Nephron progenitor cell (in vitro differentiated cells): ENCODE results near the gene CARMIL1.

Experiments
- DNase-seq: peaks from one replicate; pipeline ENCODE4 v3.0.0; 2021
- H3K27ac Mint-ChIP-seq: 2 replicates; pipeline ENCODE4 v1.8.0; 2021; ENCODE audit warnings: mild to moderate bottlenecking, moderate library complexity, mixed read lengths
- H3K27me3 Mint-ChIP-seq: 2 replicates; pipeline ENCODE4 v1.8.0; 2021; ENCODE audit warnings: mild to moderate bottlenecking, low read depth, mixed read lengths; ENCODE audit not compliant: poor library complexity
- H3K36me3 Mint-ChIP-seq: 2 replicates; pipeline ENCODE4 v1.8.0; 2021; ENCODE audit warnings: low read depth, mixed read lengths
- H3K4me1 Mint-ChIP-seq: 2 replicates; pipeline ENCODE4 v1.8.0; 2021; ENCODE audit warnings: mixed read lengths
- H3K4me3 Mint-ChIP-seq: 2 replicates; pipeline ENCODE4 v1.8.0; 2021; ENCODE audit warnings: mild to moderate bottlenecking, moderate library complexity, mixed read lengths
- H3K9me3 Mint-ChIP-seq: 2 replicates; pipeline ENCODE4 v1.8.0; 2021; ENCODE audit warnings: mild to moderate bottlenecking, moderate library complexity, mixed read lengths
- CTCF ChIP-seq: fragments of 200-600 bp; sonication (generic); IDR thresholded peaks from 2 replicates; pipeline ENCODE4 v1.5.0; 2021; ENCODE audit warnings: antibody characterized with exemption

CARMIL1 gene

DNA sequence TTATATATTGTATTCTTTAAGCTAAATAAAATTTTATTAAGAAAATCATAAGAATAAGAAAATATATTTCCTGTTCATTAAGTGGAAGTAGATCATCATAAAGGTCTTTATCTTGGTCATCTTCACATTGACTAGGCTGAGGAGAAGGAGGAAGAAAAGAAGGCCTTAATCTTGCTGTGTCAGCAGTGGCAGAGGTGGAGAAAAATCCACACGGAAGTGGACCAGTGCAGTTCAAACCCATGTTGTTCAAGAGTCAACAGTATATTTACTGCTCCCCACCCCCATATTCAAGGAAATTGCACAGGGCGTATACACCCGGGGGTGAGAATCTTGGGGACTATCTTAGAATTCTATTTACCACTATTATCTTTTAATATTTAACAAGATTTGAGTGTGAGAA lies 194.3 kb downstream of the CARMIL1 start:
- peaks cover 10% of the 10 kb centered on the region for H3K36me3 Mint-ChIP-seq
- no peak overlapping the region for H3K4me3 Mint-ChIP-seq
- H3K27ac Mint-ChIP-seq: no peak overlapping the region
- no peaks in the 10 kb centered on the region for H3K27me3 Mint-ChIP-seq
- peaks cover 4% of the 10 kb centered on the region for H3K4me1 Mint-ChIP-seq
- no peak for TF ChIP-seq CTCF
- no peaks in the 10 kb centered on the region for H3K9me3 Mint-ChIP-seq
- no peak for DNase-seq

- TF ChIP-seq CTCF: no peak
- H3K9me3 Mint-ChIP-seq: no peaks in the 10 kb centered on the region
- H3K36me3 Mint-ChIP-seq: peaks cover 10% of the 10 kb centered on the region
- H3K4me1 Mint-ChIP-seq: peaks cover 4% of the 10 kb centered on the region
- H3K4me3 Mint-ChIP-seq: no peak overlapping the region
- no peak overlapping the region for H3K27ac Mint-ChIP-seq
- peaks cover 2% of the 10 kb centered on the region for H3K27me3 Mint-ChIP-seq
- no peak for DNase-seq
Observed at GRCh38 chr6:25476126-25476525, 197.0 kb downstream of the CARMIL1 start.

DNA sequence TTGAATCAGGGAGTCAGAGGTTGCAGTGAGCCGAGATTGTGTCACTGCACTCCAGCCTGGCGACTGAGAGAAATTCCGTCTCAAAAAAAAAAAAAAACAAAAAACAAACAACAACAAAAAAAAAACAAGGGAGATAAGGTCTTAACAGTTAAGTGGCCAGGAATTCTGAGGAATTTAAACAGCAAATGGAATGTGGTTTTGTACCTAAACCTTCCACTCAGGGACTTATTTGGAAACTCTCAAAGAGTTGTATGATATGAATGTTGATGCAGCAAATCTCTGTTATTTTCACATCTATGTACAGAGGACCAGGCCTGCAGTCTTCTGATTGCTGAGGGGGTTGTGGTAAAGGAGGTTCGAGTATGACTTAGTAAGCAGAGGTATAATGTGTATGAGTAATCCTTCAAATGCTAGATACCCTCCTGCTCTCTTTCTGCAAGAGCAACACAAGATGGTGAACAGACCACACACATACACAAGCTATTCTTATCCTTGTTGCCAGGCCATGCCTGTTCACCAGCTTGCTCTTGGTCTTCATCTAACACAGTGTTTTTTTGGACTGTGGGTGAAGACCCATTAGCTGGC lies 197.9 kb downstream of the CARMIL1 start:
- DNase-seq: no peak
- no peak overlapping the region for H3K27ac Mint-ChIP-seq

DNA sequence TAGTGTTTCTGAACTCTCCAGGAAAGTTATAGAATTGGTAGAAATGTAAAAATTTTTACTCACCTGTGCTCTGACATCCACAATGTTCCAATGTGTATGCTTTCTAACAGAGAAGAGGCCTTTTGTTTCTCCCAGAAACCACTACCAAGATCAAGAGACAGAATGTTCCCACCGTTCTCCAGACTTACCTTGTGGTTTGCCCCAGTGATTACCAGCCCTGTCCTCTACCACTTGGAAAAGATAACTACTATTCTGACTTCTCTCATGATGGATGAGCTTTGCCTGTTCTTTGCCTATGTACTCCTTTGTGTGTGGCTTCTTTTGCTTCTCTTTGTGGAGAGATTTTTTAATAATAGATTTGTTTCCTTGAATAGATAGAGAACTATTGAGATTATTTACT lies 199.8 kb downstream of the CARMIL1 start:
- H3K4me3 Mint-ChIP-seq: no peak overlapping the region

More for the DNA sequence above, 197.9 kb downstream of the CARMIL1 start:
- Mint-ChIP-seq H3K27me3 (peaks cover 2% of the 10 kb centered on the region), H3K9me3 (no peaks in the 10 kb centered on the region), H3K4me1 (peaks cover 4% of the 10 kb centered on the region), H3K36me3 (peaks cover 10% of the 10 kb centered on the region), H3K4me3 (no peak overlapping the region)
- TF ChIP-seq CTCF: no peak

GRCh38 chr6:25481267-25481666 lies 202.1 kb downstream of the CARMIL1 start:
- Mint-ChIP-seq H3K4me1 (peaks cover 5% of the 10 kb centered on the region), H3K27me3 (peaks cover 2% of the 10 kb centered on the region), H3K27ac (no peak overlapping the region), H3K9me3 (no peaks in the 10 kb centered on the region), H3K4me3 (no peak overlapping the region), H3K36me3 (no peaks in the 10 kb centered on the region)
- DNase-seq: no peak
- no peak for TF ChIP-seq CTCF

More for the DNA sequence above, 199.8 kb downstream of the CARMIL1 start:
- Mint-ChIP-seq H3K36me3 (peaks cover 10% of the 10 kb centered on the region), H3K4me1 (peaks cover 6% of the 10 kb centered on the region), H3K27ac (no peak overlapping the region), H3K27me3 (peaks cover 2% of the 10 kb centered on the region), H3K9me3 (no peaks in the 10 kb centered on the region)
- TF ChIP-seq CTCF: no peak
- no peak for DNase-seq

- H3K4me3 Mint-ChIP-seq: no peak overlapping the region
- no peak for TF ChIP-seq CTCF
- H3K4me1 Mint-ChIP-seq: peaks cover 4% of the 10 kb centered on the region
- no peak for DNase-seq
- no peak overlapping the region for H3K27ac Mint-ChIP-seq
- H3K36me3 Mint-ChIP-seq: no peaks in the 10 kb centered on the region
- H3K9me3 Mint-ChIP-seq: no peaks in the 10 kb centered on the region
- H3K27me3 Mint-ChIP-seq: peaks cover 2% of the 10 kb centered on the region
Observed at GRCh38 chr6:25482996-25483395, 203.8 kb downstream of the CARMIL1 start.
